CD4-positive, alpha-beta T cell treated with Interleukin-10 for 1 hour (primary cell): ENCODE results near the gene CLIP3.
"Not testable (repeated sequence)": the region's sequence is repeated elsewhere in the genome, so short reads cannot be mapped to it uniquely, and the experiment has no call there.

Experiments
- DNase-seq: peaks from one replicate; pipeline ENCODE4 v3.0.0-alpha.2; 2020

Gene CLIP3

GRCh38 chr19:36032251-36033104 is at the start of gene CLIP3:
TSS of gene CLIP3 (minus strand) at chr19:36032873. CDS start at chr19:36032357, 516 bp downstream.
- peak; percentile 41 for DNase-seq

- no peak for DNase-seq
Observed at GRCh38 chr19:36081894-36082293, 49.2 kb upstream of the CLIP3 start.

- no peak for DNase-seq
Observed at GRCh38 chr19:36081385-36081784, 48.7 kb upstream of the CLIP3 start.

GRCh38 chr19:36079389-36079945 is 46.8 kb upstream of the CLIP3 start:
- DNase-seq = no peak

- no peak for DNase-seq
Observed at GRCh38 chr19:36073121-36073876, 40.6 kb upstream of the CLIP3 start.

GRCh38 chr19:36072081-36072480 is 39.4 kb upstream of the CLIP3 start:
- no peak for DNase-seq

- not testable (repeated sequence) for DNase-seq
Observed at GRCh38 chr19:36068810-36069499, 36.3 kb upstream of the CLIP3 start.

GRCh38 chr19:36067681-36068080 is 35.0 kb upstream of the CLIP3 start:
- DNase-seq = no peak

GRCh38 chr19:36064826-36065225 is 32.2 kb upstream of the CLIP3 start:
- DNase-seq = no peak

GRCh38 chr19:36061367-36061766 is 28.7 kb upstream of the CLIP3 start:
- DNase-seq = no peak

GRCh38 chr19:36060430-36060829 is 27.8 kb upstream of the CLIP3 start:
- peak; percentile 21 for DNase-seq

GRCh38 chr19:36059180-36059910 is 26.7 kb upstream of the CLIP3 start:
- no peak for DNase-seq

- DNase-seq = no peak
Observed at GRCh38 chr19:36058481-36059179, 26.0 kb upstream of the CLIP3 start.

- DNase-seq = peak; percentile 95
Observed at GRCh38 chr19:36054733-36055686, 22.3 kb upstream of the CLIP3 start, which contains the start of gene WDR62. TSS of gene WDR62 (plus strand) at chr19:36054897. CDS start at chr19:36054972, 75 bp downstream.

- peak; percentile 100 for DNase-seq
Observed at GRCh38 chr19:36054119-36054732, 21.6 kb upstream of the CLIP3 start, which contains the start of gene THAP8. TSS of gene THAP8 (minus strand) at chr19:36054285. CDS start at chr19:36054217, 68 bp downstream.

GRCh38 chr19:36051637-36052036 is 19.0 kb upstream of the CLIP3 start:
- no peak for DNase-seq

- no peak for DNase-seq
Observed at GRCh38 chr19:36051236-36051635, 18.6 kb upstream of the CLIP3 start.

- DNase-seq = no peak
Observed at GRCh38 chr19:36049080-36049698, 16.5 kb upstream of the CLIP3 start.

GRCh38 chr19:36047835-36048234 is 15.2 kb upstream of the CLIP3 start:
- DNase-seq = no peak
